Suppressor macrophage (primary cell): ENCODE data around the gene CARNS1.
"Not testable (repeated sequence)": the region's sequence is repeated elsewhere in the genome, so short reads cannot be mapped to it uniquely, and the experiment has no call there.

Experiments used
- DNase-seq, 4 experiments: peaks; one replicate each; pipeline ENCODE4 v3.0.0-alpha.2; 2020 to 2022

Gene CARNS1

DNA sequence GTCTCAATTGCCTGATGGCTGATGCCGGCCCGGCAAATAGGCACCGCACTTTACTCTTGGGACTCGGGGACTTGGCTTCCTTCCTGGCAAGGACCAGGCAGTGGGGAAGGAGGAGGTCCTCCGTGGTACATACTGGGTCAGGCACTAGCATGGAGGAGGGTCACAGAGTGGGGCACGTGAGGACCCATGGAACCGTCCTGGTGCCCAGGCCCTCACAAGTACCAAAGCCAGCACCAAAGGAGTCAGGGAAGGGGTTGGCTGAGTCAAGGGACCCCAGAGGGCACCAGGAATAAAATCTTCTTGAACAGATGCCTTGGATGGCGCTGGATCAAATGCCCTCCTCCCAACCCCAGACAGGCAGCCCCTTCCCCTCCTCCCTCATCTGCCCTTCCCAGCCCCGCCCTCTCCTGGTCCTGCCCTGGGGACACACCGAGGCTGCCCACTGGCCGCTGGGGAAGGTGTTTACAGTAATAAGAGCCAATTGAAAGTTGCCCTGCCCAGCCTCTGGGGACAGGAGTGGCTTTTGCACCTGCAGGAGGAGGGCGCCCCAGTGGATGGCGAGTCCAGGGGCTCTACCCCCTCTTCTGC is 5.6 kb upstream of the CARNS1 start:
- DNase-seq = no peak

DNA sequence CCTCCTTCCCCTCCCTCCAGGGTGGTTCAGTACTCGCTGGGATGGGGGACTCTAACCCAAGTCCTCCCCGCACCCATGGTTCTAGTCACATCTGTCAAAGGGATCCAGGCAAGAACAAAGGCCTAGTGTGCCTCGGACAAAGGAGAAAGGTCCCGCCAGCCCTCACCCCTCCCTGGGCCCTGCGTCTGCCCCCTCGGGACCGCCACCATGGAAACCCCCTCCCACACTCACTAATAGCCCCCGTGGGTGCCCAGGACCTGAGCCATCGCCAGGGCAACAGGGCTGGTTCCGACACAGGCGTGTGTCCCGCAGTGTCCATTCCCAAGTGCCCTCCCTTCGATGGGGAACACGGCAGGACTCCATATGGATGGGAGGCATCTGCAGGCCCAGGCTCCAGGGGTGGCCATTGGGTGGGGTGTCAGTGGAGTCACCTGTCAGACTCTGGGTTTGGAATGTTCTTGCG is 5.1 kb upstream of the CARNS1 start:
- DNase-seq = no peak

DNA sequence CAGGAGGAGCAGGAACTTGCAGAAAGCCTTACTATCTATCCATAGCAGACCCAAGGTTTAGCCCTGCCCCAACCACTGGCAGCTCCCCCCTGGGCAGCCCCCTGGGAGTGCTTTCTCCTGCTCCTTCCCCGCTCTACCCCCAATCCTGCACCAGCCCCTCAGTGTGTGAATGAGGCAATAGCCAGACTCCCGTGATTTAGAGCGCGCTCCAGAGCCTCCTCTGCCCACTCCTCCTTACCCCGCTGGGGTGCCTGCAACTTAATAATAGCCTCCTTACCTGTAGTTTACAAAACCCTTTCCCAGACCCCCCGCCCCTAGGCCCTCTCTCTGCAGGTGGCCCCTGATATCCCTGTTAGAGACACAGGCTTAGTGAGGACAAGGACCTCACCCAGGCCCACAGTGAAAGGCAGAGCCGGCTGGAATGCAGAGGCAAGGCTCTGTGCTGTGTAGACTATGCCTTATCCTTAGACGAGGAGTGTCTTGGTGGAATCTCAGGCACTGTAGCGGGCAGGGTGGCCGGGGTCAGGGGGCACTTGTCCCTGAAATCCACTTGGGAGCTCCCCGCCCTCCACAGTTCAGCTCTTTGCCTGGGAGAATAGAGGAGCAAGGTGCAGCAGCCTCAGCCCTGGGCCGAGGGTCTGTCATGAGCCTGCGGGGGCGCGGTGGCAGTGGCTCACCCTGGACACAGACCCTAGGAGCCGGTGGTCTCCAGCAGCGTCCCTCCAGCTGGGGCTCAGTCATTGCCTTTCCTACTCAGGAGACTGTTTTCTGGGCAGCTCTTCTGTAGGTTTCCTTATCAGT is 4.3 kb upstream of the CARNS1 start:
- no peak for DNase-seq

DNA sequence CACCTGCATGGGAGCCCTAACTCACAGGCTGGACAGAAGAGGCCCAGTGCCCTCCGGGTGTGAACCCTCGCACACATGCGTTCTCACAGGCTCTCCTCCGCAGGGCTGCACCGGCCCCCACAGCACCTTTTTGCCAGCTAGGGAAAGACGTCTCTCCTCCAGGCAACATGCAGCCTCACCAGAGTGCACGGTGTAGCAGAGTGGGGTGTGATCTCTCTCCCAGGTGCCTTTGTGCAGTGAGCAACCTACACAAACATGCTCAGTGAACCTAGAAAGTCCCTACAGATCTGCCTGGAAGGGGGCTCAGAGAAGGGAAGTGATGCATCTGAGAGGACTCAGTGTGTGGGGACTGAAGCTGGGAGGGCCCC is 3.7 kb upstream of the CARNS1 start:
- no peak for DNase-seq

DNA sequence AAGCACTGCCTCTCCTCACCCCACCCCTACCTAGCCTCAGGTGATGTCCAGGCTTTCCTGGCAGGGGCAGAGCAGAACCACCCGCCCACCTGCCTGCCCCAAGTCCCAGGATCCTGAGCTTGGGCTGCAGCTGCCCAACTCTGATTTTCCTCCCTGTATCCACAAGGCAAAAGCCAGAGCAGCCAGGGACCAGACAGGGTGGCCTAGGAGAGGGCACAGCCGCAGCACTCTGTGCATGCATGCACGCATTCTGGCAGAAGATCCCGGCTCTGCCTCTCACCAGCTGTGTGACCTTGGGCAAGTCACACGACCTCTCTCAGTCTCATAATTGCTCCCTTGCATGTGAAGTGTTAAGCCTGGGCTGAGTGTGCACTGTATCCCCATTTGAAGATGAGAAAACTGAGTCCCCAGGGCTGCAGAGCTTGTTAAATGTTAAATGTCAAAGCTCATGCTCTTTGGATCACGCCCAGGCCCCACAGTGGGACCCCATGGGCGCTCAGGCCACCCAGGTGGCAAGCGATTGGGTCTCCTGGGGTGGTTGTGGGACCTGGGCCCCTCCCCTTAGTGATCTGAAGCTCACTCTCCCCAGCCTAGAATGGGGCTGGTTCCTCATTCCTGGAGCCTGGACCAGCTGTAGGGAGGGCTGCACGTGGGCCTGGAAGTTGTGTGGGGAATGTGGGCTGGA is 2.8 kb upstream of the CARNS1 start:
- DNase-seq = peak in 1 of 4 experiments; percentile 31

DNA sequence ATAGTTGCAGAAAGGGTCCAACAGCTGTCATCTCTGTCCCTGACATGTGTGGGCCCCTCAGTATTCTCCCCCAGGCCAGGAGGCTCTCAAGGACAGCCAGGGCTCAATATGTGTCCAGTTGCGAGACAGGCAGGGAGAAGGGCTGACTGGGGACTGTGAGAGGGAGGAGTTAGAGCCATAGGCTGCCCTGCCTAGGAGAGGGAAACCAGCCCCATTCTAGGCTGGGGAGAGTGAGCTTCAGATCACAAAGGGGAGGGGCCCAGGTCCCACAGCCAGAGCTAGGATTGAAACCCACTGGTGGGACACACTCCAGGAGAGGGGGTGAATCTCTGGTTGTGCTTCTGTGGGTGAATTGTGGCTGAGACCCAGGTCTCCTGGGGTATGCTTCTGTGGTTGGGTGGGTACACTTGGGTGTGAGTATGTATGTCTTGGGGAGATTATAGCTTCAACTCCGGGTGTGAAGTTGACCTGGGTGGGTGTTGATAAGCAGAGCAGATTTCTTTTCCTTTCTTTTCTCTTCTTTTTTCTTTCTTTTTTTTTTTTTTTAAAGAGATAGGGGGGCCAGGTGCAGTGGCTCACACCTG is 2.1 kb upstream of the CARNS1 start:
- no peak for DNase-seq

DNA sequence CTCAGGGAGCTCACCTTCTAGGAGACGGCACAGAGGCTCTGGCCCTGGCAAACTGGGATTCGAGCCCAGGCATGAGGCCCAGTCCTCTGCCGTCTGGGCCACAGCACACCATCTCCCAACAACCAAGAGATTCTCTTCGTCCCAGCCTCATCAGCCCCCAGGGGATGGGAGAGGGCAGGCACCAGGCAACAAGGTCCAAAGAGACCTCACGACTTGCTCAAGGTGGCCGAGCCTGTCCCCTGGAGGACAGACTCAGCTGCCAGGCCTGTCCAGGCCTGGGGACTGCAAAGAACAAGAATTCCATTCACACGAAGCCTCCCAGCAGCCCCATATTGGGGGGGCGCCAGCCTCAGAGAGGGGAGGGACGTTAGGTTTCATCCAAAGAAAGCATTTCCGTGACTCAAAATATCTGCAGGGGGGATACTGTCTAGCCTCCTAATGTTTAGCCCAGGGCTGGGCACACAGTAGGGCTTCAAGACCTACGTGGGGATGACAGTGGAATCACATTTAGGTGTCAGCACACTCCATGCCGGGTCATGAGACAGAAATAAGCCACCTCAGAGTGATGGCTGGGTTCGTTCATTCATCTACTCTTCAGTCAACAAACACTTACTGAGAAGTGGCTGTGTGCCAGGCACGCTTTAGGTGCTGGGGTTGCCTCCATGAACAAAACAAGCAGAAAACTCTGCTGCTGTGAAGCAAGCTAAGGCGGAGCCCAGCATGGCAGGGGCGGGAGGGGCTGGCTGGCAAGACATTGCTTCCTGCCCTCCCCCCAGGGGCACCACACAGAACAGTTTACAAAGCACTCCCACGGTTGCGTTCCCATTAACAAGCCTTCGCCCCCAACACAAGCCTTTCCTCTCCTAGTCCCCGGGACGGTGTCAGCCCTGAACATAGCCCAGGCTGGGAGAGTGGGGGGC is 1.2 kb downstream of the CARNS1 start:
- DNase-seq = peak in 2 of 4 experiments; percentile 27 to 40

DNA sequence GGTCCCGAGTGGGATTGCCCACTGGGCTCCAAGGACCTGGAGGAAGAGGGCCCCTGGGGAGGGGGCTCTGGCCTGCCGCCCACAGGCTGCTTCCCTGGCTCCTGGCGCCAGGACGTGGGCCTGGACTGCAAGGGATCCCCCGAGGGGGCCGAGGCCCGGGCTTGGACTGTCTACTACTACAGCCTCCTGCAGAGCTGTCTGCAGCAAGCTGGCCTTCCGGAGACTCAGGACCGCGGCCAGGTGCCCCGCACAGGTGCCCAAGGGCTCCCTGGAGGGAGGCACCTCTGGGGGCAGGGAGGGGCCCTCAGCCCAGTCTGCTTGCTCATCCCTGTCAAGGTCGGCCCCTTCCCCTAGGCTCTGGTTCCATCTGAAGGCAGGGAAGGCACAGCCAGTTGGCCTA is 1.9 kb downstream of the CARNS1 start:
- DNase-seq = no peak

DNA sequence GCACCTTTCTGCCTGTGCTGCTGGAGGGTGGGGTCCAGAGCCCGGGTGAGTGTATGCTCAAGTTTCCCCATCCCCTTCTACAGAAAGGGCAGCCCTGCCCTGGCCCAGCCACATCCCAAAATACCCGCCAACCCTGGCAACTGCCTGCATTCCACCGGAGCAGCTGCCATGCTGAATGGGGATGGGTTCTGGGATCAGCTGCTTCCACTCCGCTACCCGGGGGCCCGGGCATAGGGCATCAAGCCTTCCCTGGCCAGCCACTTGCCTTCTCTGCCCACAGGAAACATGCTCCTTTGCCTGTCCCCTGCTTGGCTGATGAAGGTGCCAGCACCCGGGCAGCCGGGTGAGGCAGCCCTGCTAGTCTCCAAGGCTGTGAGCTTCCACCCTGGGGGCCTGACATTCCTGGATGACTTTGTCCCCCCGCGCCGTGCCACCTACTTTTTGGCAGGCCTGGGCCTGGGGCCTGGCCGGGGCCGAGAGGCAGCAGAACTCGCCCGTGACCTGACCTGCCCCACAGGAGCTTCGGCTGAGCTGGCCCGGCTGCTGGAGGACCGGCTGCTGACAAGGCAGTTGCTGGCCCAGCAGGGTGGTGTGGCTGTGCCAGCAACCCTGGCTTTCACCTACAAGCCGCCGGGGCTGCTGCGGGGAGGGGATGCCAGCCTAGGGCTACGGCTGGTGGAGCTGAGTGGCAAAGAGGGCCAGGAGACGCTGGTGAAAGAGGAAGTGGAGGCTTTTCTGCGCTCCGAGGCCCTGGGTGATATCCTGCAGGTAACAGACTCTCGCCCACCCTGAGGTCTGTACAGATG is 3.2 kb downstream of the CARNS1 start:
- peak in 3 of 4 experiments; percentile 27 to 43 (median 38) for DNase-seq

DNA sequence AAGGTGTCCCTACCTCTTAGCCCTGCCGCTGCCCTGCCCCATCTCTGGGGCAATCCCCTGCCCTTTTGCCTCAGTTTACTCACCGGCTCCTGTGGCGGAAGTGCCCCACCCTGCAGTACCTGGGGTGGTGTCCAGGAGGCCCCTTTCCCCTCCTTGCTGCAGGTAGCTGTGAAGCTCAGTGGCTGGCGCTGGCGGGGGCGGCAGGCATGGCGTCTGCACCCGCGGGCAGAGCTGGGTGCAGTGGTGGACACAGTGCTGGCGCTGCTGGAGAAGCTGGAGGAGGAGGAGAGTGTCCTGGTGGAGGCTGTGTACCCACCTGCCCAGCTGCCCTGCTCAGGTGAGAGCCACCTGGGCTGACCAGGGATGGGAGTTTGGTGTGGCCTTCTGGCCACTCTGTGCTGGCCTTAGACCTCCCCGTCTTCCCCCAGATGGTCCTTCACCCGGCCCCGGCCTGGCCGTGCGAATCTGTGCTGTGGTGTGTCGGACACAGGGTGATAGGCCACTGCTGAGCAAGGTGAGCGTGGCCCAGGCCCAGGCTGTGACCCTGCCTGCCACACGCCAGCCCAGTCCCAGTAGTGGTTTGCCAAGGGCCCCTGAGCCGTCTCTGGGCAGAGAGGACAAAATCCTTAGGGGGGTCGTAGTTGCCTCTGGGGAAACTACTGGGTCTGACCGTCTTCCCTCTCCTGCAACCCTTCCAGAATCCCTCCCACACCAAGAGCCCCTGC is 4.0 kb downstream of the CARNS1 start:
- DNase-seq = no peak

DNA sequence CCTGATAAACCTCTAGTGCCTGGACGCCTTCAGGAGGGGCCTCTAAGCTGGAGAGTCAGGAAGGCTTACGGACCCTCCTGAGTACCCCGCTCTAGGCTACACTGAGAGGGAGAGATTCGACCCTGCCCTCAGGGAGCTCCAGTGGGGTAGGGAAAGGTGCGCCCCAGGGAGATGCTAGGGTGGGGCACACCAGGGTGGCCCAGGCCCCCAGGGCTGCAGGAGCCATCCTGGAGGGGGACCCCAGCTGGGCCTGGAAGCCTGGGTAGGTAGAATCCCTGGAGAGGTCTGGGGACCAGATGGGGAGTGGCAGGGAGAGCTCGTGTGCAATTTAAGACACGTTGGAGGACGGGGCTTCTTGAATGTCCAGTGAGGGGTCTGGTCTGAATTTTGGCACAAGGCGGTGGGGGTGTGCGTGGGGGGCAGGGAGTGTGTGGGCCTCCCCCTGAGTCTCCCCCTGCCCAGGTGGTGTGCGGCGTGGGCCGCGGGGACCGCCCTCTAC is 4.7 kb downstream of the CARNS1 start:
- DNase-seq = no peak

DNA sequence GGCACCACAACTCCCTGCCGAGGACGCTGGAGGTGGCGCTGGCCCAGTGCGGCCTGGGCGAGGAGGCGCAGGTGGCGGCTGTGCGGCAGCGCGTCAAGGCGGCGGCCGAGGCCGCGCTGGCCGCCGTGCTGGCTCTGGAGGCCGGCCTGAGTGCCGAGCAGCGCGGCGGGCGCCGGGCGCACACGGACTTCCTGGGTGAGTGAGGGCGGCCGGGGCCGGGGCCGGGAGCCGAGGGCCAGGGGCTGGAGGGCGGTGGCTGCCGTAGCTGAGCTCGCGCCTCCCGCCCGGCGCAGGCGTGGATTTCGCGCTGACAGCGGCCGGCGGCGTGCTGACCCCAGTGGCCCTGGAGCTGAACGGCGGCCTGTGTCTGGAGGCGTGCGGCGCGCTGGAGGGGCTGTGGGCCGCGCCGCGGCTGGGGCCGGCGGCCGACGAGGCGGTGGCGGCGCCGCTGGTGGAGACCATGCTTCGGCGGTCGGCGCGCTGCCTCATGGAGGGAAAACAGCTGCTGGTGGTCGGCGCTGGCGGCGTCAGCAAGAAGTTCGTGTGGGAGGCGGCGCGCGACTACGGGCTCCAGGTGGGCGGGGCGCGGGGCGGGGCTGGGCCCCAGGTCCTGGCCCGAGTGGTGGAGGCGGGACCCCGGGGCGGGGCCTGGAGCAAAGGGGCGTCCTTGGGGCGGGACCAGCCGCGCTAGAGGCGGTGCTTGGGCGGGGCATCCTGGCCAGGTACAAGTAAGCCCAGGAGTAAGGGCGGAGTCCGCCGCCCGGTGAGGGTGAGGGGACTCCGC is 5.4 kb downstream of the CARNS1 start:
- peak; percentile 92 to 98 (median 96) for DNase-seq

DNA sequence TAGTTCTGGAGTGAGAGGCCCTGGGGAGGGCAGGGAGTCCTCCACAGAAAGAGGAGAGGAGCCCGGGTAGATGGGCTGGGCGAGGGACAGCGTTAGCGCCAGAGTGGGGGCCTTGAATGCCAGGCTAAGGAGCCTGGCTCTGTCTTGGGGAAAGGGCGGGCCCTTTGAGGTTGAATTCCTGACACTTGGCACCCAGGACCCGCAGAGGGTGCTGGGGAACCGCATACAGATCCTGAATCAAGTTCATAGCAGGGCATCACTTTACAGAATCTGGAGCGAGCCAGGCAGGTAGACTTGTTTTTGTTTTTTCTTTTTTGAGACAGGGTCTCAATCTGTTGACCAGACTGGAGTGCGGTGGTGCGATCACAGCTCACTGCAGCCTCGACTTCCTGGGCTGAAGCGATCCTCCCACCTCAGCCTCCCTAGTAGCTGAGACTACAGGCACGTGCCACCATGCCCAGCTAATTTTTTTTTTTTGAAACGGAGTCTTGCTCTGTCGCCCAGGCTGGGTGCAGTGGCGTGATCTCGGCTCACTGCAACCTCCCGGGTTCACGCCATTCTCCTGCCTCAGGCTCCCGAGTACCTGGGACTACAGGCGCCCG is 6.1 kb downstream of the CARNS1 start:
- DNase-seq = no peak

DNA sequence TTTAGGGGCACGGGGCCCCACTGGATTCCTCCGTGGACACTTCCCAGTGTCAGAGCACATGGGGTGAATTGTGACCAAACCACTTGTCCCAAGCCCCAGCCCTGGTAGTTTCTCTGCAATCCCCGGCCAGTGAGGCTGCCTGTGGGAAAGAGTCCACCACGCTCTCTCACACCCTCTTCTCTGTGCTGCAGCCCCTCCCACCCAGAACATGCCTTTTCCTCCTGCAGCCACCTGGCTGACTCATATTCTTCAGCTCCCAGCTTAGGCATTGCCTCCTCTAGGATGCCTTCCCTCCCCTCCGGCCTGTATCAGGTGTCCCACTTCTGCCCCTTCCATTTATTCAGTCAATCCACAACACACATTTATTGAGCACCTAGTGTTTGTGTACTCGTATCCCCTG is 7.4 kb downstream of the CARNS1 start:
- no peak for DNase-seq

DNA sequence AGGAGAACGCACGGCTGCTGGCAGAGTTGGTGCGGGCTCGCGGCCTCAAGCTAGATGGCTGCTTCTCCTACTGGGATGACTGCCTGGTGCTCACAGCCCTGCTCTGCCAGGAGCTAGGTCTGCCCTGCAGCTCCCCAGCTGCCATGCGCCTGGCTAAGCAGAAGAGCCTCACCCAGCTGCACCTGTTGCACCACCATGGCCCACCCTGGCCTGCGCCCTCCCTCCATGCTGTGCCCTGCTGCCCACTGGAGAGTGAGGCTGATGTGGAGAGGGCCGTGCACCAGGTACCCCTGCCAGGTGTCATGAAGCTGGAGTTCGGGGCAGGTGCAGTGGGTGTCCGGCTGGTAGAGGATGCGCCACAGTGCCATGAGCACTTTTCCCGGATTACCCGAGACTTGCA is 8.0 kb downstream of the CARNS1 start:
- no peak for DNase-seq

DNA sequence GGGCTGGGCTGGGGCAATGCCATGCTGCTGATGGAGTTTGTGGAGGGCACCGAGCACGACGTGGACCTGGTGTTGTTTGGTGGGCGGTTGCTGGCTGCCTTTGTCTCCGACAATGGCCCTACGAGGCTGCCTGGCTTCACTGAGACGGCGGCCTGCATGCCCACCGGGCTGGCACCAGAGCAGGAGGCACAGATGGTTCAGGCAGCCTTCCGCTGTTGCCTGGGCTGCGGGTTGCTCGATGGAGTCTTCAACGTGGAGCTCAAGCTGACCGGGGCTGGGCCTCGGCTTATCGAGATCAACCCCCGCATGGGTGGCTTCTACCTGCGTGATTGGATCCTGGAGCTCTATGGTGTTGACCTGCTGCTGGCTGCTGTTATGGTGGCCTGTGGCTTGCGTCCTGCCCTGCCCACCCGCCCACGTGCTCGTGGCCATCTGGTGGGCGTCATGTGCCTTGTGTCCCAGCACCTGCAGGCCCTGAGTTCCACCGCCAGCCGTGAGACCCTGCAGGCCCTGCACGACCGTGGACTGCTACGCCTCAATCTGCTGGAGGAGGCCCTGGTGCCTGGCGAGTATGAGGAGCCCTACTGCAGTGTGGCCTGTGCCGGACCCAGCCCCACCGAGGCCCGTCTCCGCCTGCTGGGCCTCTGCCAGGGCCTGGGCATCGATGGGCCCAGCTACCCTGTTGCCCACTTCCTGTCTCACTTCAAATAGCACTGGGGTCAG is 8.6 kb downstream of the CARNS1 start:
- no peak for DNase-seq

DNA sequence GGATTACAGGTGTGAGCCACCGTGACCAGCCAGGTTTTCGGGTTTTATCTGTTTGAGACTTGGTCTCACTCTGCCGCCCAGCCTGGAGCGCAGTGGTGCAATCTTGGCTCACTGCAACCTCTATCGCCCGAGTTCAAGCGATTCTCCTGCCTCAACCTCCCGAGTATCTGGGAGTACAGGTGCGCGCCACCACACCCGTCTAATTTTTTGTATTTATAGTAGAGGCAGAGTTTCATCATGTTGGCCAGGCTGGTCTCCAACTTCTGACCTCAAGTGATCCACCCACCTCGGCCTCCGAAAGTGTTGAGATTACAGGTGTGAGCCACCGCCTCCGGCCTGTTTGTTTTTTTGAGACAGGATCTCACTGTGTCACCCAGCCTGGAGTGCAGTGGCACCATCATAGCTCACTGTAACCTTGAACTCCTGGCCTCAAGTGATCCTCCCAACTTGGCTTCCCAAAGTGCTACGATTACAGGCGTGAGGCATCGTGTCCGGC is 11.9 kb downstream of the CARNS1 start:
- not testable (repeated sequence) for DNase-seq
